BLaER1 treated with 17β-estradiol and CSF1 and Interleukin-3, amounts not matched to agents 10 nM and 100 nM (cell line): ENCODE measurements around the gene RABGEF1.

Experiments used
- H3K27ac ChIP-seq, 11 experiments: shearing (Covaris generic); formaldehyde crosslinking; 2 replicates each; pipeline ENCODE4 v1.8.1; 2022
- H3K27me3 ChIP-seq, 11 experiments: shearing (Covaris generic); formaldehyde crosslinking; 2 replicates each; pipeline ENCODE4 v1.8.1; 2022
- H3K36me3 ChIP-seq, 11 experiments: shearing (Covaris generic); formaldehyde crosslinking; 2 replicates each; pipeline ENCODE4 v1.8.1; 2022
- H3K4me1 ChIP-seq, 10 experiments: shearing (Covaris generic); formaldehyde crosslinking; 2 replicates each; pipeline ENCODE4 v1.8.1; 2022
- H3K4me2 ChIP-seq, 11 experiments: shearing (Covaris generic); formaldehyde crosslinking; 2 replicates each; pipeline ENCODE4 v1.8.1; 2022
- H3K4me3 ChIP-seq, 10 experiments: shearing (Covaris generic); formaldehyde crosslinking; 2 replicates each; pipeline ENCODE4 v1.8.1; 2022
- H3K9ac ChIP-seq, 11 experiments: shearing (Covaris generic); formaldehyde crosslinking; 2 replicates each; pipeline ENCODE4 v1.8.1; 2022
- H3K9me3 ChIP-seq, 11 experiments: shearing (Covaris generic); formaldehyde crosslinking; replicated peaks in 1 of 11; 2 replicates each; pipeline ENCODE4 v1.8.1; 2022
- H4K20me1 ChIP-seq, 11 experiments: shearing (Covaris generic); formaldehyde crosslinking; 2 replicates each; pipeline ENCODE4 v1.8.1; 2022
- Cebpa-rat ChIP-seq, 11 experiments: shearing (Covaris generic); IDR thresholded peaks; 2 replicates each; pipeline ENCODE4 v1.8.1; 2022

Gene RABGEF1

DNA sequence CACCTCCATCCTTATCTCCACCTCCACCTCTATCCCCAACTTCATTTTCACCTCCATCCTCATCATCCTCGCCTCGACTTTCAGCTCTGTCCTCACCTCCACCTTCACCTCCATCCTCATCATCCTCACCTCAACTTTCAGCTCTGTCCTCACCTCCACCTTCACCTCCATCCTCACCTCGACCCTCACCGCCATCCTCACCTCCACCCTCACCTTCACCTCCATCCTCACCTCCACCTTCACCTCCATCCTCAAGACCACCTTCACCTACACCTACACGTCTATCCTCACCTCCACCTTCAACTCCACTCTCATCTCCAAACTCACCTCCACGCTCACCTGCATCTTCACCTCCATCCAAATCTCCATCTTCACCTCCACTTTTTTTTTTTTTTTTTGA lies 12.0 kb upstream of the RABGEF1 start:
- H3K27me3 ChIP-seq: no peaks in the 10 kb centered on the region
- H3K4me2 ChIP-seq: no peak overlapping the region
- H4K20me1 ChIP-seq: peaks cover 0 to 33% (median 5%) of the 10 kb centered on the region in 11 experiments; a peak in 7 of 22 replicates
- H3K4me1 ChIP-seq: no peaks in the 10 kb centered on the region; a peak in 1 of 20 replicates
- peaks cover 18 to 25% (median 23%) of the 10 kb centered on the region in 11 experiments for H3K9me3 ChIP-seq
- H3K9ac ChIP-seq: no peak overlapping the region
- H3K36me3 ChIP-seq: peaks cover 28 to 72% (median 35%) of the 10 kb centered on the region in 11 experiments
- H3K27ac ChIP-seq: no peak overlapping the region
- no peak for TF ChIP-seq Cebpa-rat (IDR thresholded peaks at IDR 0.05)
- H3K4me3 ChIP-seq: no peak overlapping the region

DNA sequence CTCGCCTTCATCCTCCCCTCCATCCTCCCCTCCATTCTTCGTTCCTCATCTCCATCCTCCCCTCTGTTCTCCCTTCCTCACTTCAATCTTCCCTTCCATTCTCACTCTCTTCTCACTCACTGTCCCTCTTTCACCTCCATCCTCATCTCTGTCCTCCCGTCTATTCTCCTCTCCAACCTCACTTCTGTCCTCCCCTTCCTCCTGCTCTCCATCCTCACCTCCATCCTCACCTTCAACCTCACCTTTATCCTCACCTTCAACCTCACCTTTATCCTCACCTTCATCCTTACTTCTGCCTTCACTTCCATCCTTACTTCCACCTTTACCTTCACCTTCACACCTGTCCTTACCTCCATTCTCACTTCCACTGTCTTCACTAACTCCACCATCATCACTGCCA lies 11.3 kb upstream of the RABGEF1 start:
- peaks cover 11 to 18% (median 15%) of the 10 kb centered on the region in 11 experiments for H3K9me3 ChIP-seq
- H3K4me2 ChIP-seq: no peak overlapping the region
- peaks cover 0 to 33% (median 5%) of the 10 kb centered on the region in 11 experiments; a peak in 7 of 22 replicates for H4K20me1 ChIP-seq
- H3K4me3 ChIP-seq: no peak overlapping the region
- no peaks in the 10 kb centered on the region; a peak in 1 of 20 replicates for H3K4me1 ChIP-seq
- peaks cover 21 to 65% (median 32%) of the 10 kb centered on the region in 11 experiments for H3K36me3 ChIP-seq
- TF ChIP-seq Cebpa-rat (IDR thresholded peaks at IDR 0.05): no peak
- H3K9ac ChIP-seq: no peak overlapping the region
- no peaks in the 10 kb centered on the region for H3K27me3 ChIP-seq
- H3K27ac ChIP-seq: no peak overlapping the region

GRCh38 chr7:66731986-66732385 lies 8.5 kb upstream of the RABGEF1 start:
- Histone ChIP-seq H3K27me3 (no peaks in the 10 kb centered on the region), H4K20me1 (peaks cover 0 to 33% (median 7%) of the 10 kb centered on the region in 11 experiments; a peak in 8 of 22 replicates), H3K27ac (no peak overlapping the region), H3K9me3 (peaks cover 9 to 18% (median 15%) of the 10 kb centered on the region in 11 experiments; a peak in 21 of 22 replicates), H3K4me1 (peaks cover 0 to 8% (median 0%) of the 10 kb centered on the region in 10 experiments; a peak in 5 of 20 replicates), H3K36me3 (peaks cover 16 to 59% (median 34%) of the 10 kb centered on the region in 11 experiments), H3K4me2 (no peak overlapping the region), H3K9ac (no peak overlapping the region; a peak in 1 of 22 replicates), H3K4me3 (no peak overlapping the region)
- TF ChIP-seq Cebpa-rat (IDR thresholded peaks at IDR 0.05): no peak

GRCh38 chr7:66732439-66732838 lies 8.1 kb upstream of the RABGEF1 start:
- Histone ChIP-seq H3K27ac (no peak overlapping the region), H4K20me1 (peaks cover 0 to 33% (median 7%) of the 10 kb centered on the region in 11 experiments; a peak in 8 of 22 replicates), H3K36me3 (peaks cover 16 to 59% (median 37%) of the 10 kb centered on the region in 11 experiments), H3K27me3 (no peaks in the 10 kb centered on the region), H3K4me1 (peaks cover 0 to 11% (median 0%) of the 10 kb centered on the region in 10 experiments; a peak in 6 of 20 replicates), H3K4me3 (no peak overlapping the region), H3K9me3 (peaks cover 9 to 18% (median 15%) of the 10 kb centered on the region in 11 experiments; a peak in 21 of 22 replicates), H3K4me2 (no peak overlapping the region), H3K9ac (no peak overlapping the region)
- TF ChIP-seq Cebpa-rat (IDR thresholded peaks at IDR 0.05): no peak

- Histone ChIP-seq H3K9me3 (peaks cover 9 to 18% (median 15%) of the 10 kb centered on the region in 11 experiments; a peak in 21 of 22 replicates), H3K4me3 (no peak overlapping the region), H3K36me3 (peaks cover 16 to 48% (median 34%) of the 10 kb centered on the region in 11 experiments), H3K4me2 (no peak overlapping the region), H4K20me1 (peaks cover 0 to 28% (median 7%) of the 10 kb centered on the region in 11 experiments; a peak in 8 of 22 replicates), H3K27me3 (no peaks in the 10 kb centered on the region), H3K27ac (no peak overlapping the region), H3K4me1 (peaks cover 0 to 24% (median 9%) of the 10 kb centered on the region in 10 experiments; a peak in 18 of 20 replicates), H3K9ac (no peak overlapping the region)
- TF ChIP-seq Cebpa-rat (IDR thresholded peaks at IDR 0.05): no peak
These were observed 6.5 kb upstream of the RABGEF1 start for GRCh38 chr7:66734006-66734405.

- no peak overlapping the region for H3K27ac ChIP-seq
- TF ChIP-seq Cebpa-rat (IDR thresholded peaks at IDR 0.05): no peak
- H3K4me2 ChIP-seq: no peak overlapping the region
- H4K20me1 ChIP-seq: peaks cover 0 to 24% (median 7%) of the 10 kb centered on the region in 11 experiments; a peak in 7 of 22 replicates
- H3K27me3 ChIP-seq: no peaks in the 10 kb centered on the region
- H3K4me3 ChIP-seq: no peak overlapping the region
- peaks cover 8 to 33% (median 18%) of the 10 kb centered on the region in 10 experiments for H3K4me1 ChIP-seq
- peaks cover 9 to 18% (median 15%) of the 10 kb centered on the region in 11 experiments; a peak in 21 of 22 replicates for H3K9me3 ChIP-seq
- no peak overlapping the region for H3K9ac ChIP-seq
- H3K36me3 ChIP-seq: peaks cover 16 to 40% (median 30%) of the 10 kb centered on the region in 11 experiments
These were observed 5.4 kb upstream of the RABGEF1 start for GRCh38 chr7:66735154-66735553.

DNA sequence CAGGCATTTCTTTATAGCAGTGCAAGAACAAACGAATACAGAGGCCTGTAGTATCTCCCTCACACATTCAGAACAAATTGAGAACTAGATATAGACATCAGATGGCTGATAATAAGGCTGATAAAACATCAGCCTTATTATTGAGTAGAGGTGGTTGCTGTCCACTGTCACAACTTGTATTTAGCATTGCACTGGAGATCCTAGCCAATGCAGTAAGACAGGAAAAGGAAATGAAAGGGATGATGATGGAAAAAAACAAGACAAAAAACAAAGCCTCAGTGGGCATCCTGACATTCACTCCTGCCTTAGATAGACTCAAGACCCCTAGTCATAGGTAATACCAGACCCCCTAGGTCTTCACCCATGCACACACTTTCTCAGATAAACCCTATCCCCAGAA lies 4.7 kb upstream of the RABGEF1 start:
- no peak for TF ChIP-seq Cebpa-rat (IDR thresholded peaks at IDR 0.05)
- Histone ChIP-seq H3K4me3 (no peak overlapping the region), H3K4me1 (peaks cover 8 to 33% (median 18%) of the 10 kb centered on the region in 10 experiments), H3K4me2 (0 out of 22 replicates have a peak overlapping the region, but pooled peaks of 1 of the 11 experiments have one; percentile 28), H3K27ac (no peak overlapping the region), H3K9me3 (peaks cover 9 to 18% (median 15%) of the 10 kb centered on the region in 11 experiments; a peak in 21 of 22 replicates), H3K9ac (no peak overlapping the region), H3K27me3 (no peaks in the 10 kb centered on the region), H3K36me3 (peaks cover 16 to 36% (median 30%) of the 10 kb centered on the region in 11 experiments), H4K20me1 (peaks cover 0 to 22% (median 7%) of the 10 kb centered on the region in 11 experiments; a peak in 10 of 22 replicates)

DNA sequence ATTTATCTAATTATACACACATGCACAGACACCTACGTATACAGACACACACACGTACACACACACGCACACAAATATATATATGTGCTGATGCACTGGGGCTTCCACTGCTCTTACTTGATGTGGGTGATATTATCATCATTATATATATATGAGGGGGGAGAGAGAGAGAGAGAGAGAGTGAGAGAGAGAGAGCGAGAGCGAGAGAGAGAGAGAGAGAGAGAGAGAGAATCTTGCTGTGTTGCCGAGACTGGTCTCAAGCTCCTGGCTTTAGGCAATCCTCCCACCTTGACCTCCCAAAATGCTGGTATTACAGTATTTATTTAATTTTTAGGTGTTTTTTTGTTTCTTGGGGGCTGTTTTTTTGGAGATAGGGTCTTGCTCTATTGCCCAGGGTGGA lies 3.6 kb upstream of the RABGEF1 start:
- peaks cover 9 to 18% (median 15%) of the 10 kb centered on the region in 11 experiments; a peak in 21 of 22 replicates for H3K9me3 ChIP-seq
- H3K9ac ChIP-seq: no peak overlapping the region
- H4K20me1 ChIP-seq: peaks cover 3 to 26% (median 12%) of the 10 kb centered on the region in 11 experiments; a peak in 15 of 22 replicates
- H3K36me3 ChIP-seq: peaks cover 16 to 36% (median 29%) of the 10 kb centered on the region in 11 experiments
- no peak overlapping the region for H3K4me3 ChIP-seq
- no peak overlapping the region for H3K4me2 ChIP-seq
- no peaks in the 10 kb centered on the region for H3K27me3 ChIP-seq
- no peak overlapping the region for H3K27ac ChIP-seq
- peaks cover 14 to 38% (median 25%) of the 10 kb centered on the region in 10 experiments for H3K4me1 ChIP-seq
- TF ChIP-seq Cebpa-rat (IDR thresholded peaks at IDR 0.05): no peak

DNA sequence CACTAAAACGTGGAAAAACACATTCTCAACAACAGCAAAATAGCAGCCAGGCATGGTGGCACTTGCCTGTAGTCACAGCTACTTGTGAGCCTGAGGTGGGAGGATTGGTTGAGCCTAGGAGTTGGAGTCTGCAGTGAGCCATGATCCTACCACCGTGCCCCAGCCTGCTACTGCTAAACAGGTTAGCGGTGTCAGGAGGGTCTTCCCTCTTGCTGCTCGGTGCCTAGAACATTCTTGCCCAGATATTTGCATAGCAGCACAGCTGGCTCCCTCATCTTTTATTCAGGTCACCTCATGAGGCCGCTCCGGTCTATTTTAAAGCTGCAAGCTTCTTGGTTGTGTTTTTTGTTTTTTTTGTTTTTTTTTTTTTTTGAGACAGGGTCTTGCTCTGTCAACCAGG lies 2.9 kb upstream of the RABGEF1 start:
- H3K4me2 ChIP-seq: no peak overlapping the region; a peak in 1 of 22 replicates
- no peak overlapping the region for H3K4me3 ChIP-seq
- H4K20me1 ChIP-seq: peaks cover 8 to 27% (median 18%) of the 10 kb centered on the region in 11 experiments; a peak in 19 of 22 replicates
- H3K4me1 ChIP-seq: peaks cover 21 to 45% (median 32%) of the 10 kb centered on the region in 10 experiments
- TF ChIP-seq Cebpa-rat (IDR thresholded peaks at IDR 0.05): no peak
- H3K27me3 ChIP-seq: no peaks in the 10 kb centered on the region
- peaks cover 16 to 36% (median 29%) of the 10 kb centered on the region in 11 experiments for H3K36me3 ChIP-seq
- H3K9ac ChIP-seq: no peak overlapping the region
- peaks cover 9 to 18% (median 15%) of the 10 kb centered on the region in 11 experiments; a peak in 21 of 22 replicates for H3K9me3 ChIP-seq
- no peak overlapping the region for H3K27ac ChIP-seq
